ENCODE results near the gene OMP. TPM values are rescaled to one million over a fixed set of nuclear protein-coding genes. Genes with fewer than 3 reads are reported as not detected.

Gene OMP
- total RNA-seq, 1 experiment from 2014 or later: not detected

- no peaks in the 10 kb centered on the region for H3K4me1 Mint-ChIP-seq (ENCODE audit: insufficient read depth, unreplicated experiment)
- TF ChIP-seq, protein P1, sequence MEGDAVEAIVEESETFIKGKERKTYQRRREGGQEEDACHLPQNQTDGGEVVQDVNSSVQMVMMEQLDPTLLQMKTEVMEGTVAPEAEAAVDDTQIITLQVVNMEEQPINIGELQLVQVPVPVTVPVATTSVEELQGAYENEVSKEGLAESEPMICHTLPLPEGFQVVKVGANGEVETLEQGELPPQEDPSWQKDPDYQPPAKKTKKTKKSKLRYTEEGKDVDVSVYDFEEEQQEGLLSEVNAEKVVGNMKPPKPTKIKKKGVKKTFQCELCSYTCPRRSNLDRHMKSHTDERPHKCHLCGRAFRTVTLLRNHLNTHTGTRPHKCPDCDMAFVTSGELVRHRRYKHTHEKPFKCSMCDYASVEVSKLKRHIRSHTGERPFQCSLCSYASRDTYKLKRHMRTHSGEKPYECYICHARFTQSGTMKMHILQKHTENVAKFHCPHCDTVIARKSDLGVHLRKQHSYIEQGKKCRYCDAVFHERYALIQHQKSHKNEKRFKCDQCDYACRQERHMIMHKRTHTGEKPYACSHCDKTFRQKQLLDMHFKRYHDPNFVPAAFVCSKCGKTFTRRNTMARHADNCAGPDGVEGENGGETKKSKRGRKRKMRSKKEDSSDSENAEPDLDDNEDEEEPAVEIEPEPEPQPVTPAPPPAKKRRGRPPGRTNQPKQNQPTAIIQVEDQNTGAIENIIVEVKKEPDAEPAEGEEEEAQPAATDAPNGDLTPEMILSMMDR (IDR thresholded peaks at IDR 0.05; ENCODE audit: unreplicated experiment): no peak
- ChIA-PET POLR2A (no interaction called here), CTCF (interaction anchor here (2.0 kb wide), 1 partner anchor 425 kb away, joined by 7 read pairs; no protein-coding TSS in a partner anchor)
- no peak overlapping the region for H3K4me3 Mint-ChIP-seq (ENCODE audit: unreplicated experiment)
- peaks cover 11% of the 10 kb centered on the region for H3K27me3 Mint-ChIP-seq (ENCODE audit: insufficient read depth, unreplicated experiment)
- no peak for DNase-seq (ENCODE audit: unreplicated experiment)
- intact Hi-C loops (cut with micrococcal nuclease): no loop called here
- BruUV-seq (replicated peaks): no TSS peak
- H3K9me3 Mint-ChIP-seq (ENCODE audit: unreplicated experiment): no peaks in the 10 kb centered on the region
- no peaks in the 10 kb centered on the region for H3K36me3 Mint-ChIP-seq (ENCODE audit: insufficient read depth, unreplicated experiment)
- H3K27ac Mint-ChIP-seq (ENCODE audit: low read depth, unreplicated experiment): no peak overlapping the region
These were observed 21.0 kb downstream of the OMP start for GRCh38 chr11:77123591-77123990.

DNA sequence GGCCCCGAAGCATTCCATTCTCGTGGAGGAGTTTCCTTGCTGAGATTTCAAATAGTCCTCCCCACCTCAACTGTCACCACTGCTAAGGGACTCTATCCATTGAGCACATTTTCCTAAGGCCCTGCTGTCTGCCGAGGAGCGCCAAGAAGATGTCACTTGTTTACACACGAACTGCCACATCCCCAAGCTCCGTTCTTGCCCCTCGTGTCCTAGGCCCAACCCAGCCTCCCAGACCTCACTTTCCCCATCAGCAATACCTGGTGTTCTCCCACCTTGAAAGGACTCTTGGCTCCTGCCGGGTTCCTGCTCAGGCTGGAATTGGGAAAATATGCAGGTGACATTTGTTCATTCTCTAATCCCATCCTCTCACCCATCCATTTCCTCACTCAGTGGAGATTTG is 21.4 kb downstream of the OMP start:
- TF ChIP-seq, protein P1 (IDR thresholded peaks at IDR 0.05; ENCODE audit: unreplicated experiment): no peak
- POLR2A ChIA-PET: interaction anchor here (0.5 kb wide), 1 partner anchor 23 kb away, joined by 3 read pairs; no protein-coding TSS in a partner anchor

GRCh38 chr11:77124488-77124887 is 21.8 kb downstream of the OMP start:
- CTCF ChIA-PET: no interaction called here
- H3K36me3 Mint-ChIP-seq (ENCODE audit: insufficient read depth, unreplicated experiment): no peaks in the 10 kb centered on the region
- H3K9me3 Mint-ChIP-seq (ENCODE audit: unreplicated experiment): no peaks in the 10 kb centered on the region

More for the DNA sequence above, 21.4 kb downstream of the OMP start:
- CTCF ChIA-PET: no interaction called here
- Mint-ChIP-seq H3K27ac (ENCODE audit: low read depth, unreplicated experiment) (no peak overlapping the region), H3K4me3 (ENCODE audit: unreplicated experiment) (no peak overlapping the region), H3K27me3 (ENCODE audit: insufficient read depth, unreplicated experiment) (peaks cover 11% of the 10 kb centered on the region), H3K4me1 (ENCODE audit: insufficient read depth, unreplicated experiment) (no peaks in the 10 kb centered on the region), H3K9me3 (ENCODE audit: unreplicated experiment) (no peaks in the 10 kb centered on the region), H3K36me3 (ENCODE audit: insufficient read depth, unreplicated experiment) (no peaks in the 10 kb centered on the region)
- intact Hi-C loops (cut with micrococcal nuclease): no loop called here
- BruUV-seq (replicated peaks): no TSS peak
- no peak for DNase-seq (ENCODE audit: unreplicated experiment)

DNA sequence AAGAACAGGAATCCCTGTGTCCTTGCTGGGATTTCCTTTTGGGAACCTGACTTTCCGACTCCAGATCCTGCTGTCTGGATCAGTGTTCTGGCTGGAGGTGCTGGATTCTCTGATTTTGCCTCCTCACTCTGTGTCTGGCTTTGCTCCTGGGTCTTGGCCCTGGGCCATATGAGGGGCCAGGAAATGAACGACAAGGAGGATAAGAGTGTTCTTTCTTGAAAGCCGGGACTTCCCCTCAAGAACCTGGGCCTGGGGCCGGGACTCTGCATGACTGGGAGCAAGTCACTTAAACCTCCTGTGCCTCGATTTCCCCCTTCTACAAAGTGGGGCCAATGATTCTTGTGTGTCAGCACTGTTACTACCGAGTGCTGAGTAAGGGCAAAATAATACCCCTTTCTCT is 22.6 kb downstream of the OMP start:
- TF ChIP-seq, protein P1 (IDR thresholded peaks at IDR 0.05; ENCODE audit: unreplicated experiment): no peak
- H3K36me3 Mint-ChIP-seq (ENCODE audit: insufficient read depth, unreplicated experiment): no peaks in the 10 kb centered on the region
- intact Hi-C loops (cut with micrococcal nuclease): loop anchor here (5.0 kb wide), 1 partner anchor 492 kb away; no protein-coding TSS in a partner anchor
- no peaks in the 10 kb centered on the region for H3K9me3 Mint-ChIP-seq (ENCODE audit: unreplicated experiment)
- CTCF ChIA-PET: no interaction called here
- DNase-seq (ENCODE audit: unreplicated experiment): no peak
- POLR2A ChIA-PET: no interaction called here
- H3K27me3 Mint-ChIP-seq (ENCODE audit: insufficient read depth, unreplicated experiment): peaks cover 11% of the 10 kb centered on the region
- no TSS peak for BruUV-seq (replicated peaks)
- H3K4me1 Mint-ChIP-seq (ENCODE audit: insufficient read depth, unreplicated experiment): no peaks in the 10 kb centered on the region
- no peak overlapping the region for H3K4me3 Mint-ChIP-seq (ENCODE audit: unreplicated experiment)
- no peak overlapping the region for H3K27ac Mint-ChIP-seq (ENCODE audit: low read depth, unreplicated experiment)

More at GRCh38 chr11:77124488-77124887, 21.8 kb downstream of the OMP start:
- DNase-seq (ENCODE audit: unreplicated experiment): no peak
- Mint-ChIP-seq H3K27ac (ENCODE audit: low read depth, unreplicated experiment) (no peak overlapping the region), H3K4me1 (ENCODE audit: insufficient read depth, unreplicated experiment) (no peaks in the 10 kb centered on the region), H3K27me3 (ENCODE audit: insufficient read depth, unreplicated experiment) (peaks cover 11% of the 10 kb centered on the region), H3K4me3 (ENCODE audit: unreplicated experiment) (no peak overlapping the region)
- intact Hi-C loops (cut with micrococcal nuclease): no loop called here
- TF ChIP-seq, protein P1 (IDR thresholded peaks at IDR 0.05; ENCODE audit: unreplicated experiment): no peak
- no TSS peak for BruUV-seq (replicated peaks)
- POLR2A ChIA-PET: interaction anchor here (0.5 kb wide), 1 partner anchor 23 kb away, joined by 3 read pairs; no protein-coding TSS in a partner anchor

Data from MCF 10A (cell line).